ENCODE measurements around the gene TRIB2. TPM values are rescaled to one million over a fixed set of nuclear protein-coding genes. Genes with fewer than 3 reads are reported as not detected.

Gene TRIB2
- total RNA-seq, 1 donor from 2014 or later: 142 TPM

- H3K9me3 Mint-ChIP-seq (ENCODE audit: unreplicated experiment): peaks cover 6% of the 10 kb centered on the region
- no peak for TF ChIP-seq CTCF (IDR thresholded peaks at IDR 0.05)
- peak overlapping the region; percentile 67 for H3K27ac Mint-ChIP-seq (ENCODE audit: unreplicated experiment)
- H3K36me3 Mint-ChIP-seq (ENCODE audit: unreplicated experiment): no peaks in the 10 kb centered on the region
- peak overlapping the region; percentile 1 for H3K4me3 Mint-ChIP-seq (ENCODE audit: unreplicated experiment)
- DNase-seq (ENCODE audit: extremely low spot score, unreplicated experiment): no peak
- H3K4me1 Mint-ChIP-seq (ENCODE audit: unreplicated experiment): peaks cover 51% of the 10 kb centered on the region
- no peaks in the 10 kb centered on the region for H3K27me3 Mint-ChIP-seq (ENCODE audit: unreplicated experiment)
Measured at GRCh38 chr2:12763486-12763885, 46.8 kb downstream of the TRIB2 start.

GRCh38 chr2:12764075-12764730 is 47.5 kb downstream of the TRIB2 start:
- Mint-ChIP-seq H3K27me3 (ENCODE audit: unreplicated experiment) (no peaks in the 10 kb centered on the region), H3K27ac (ENCODE audit: unreplicated experiment) (no peak overlapping the region), H3K4me1 (ENCODE audit: unreplicated experiment) (peaks cover 44% of the 10 kb centered on the region), H3K36me3 (ENCODE audit: unreplicated experiment) (no peaks in the 10 kb centered on the region), H3K4me3 (ENCODE audit: unreplicated experiment) (no peak overlapping the region), H3K9me3 (ENCODE audit: unreplicated experiment) (peaks cover 6% of the 10 kb centered on the region)
- TF ChIP-seq CTCF (IDR thresholded peaks at IDR 0.05): no peak
- DNase-seq (ENCODE audit: extremely low spot score, unreplicated experiment): no peak

- Mint-ChIP-seq H3K4me1 (ENCODE audit: unreplicated experiment) (peaks cover 35% of the 10 kb centered on the region), H3K9me3 (ENCODE audit: unreplicated experiment) (peaks cover 6% of the 10 kb centered on the region), H3K36me3 (ENCODE audit: unreplicated experiment) (no peaks in the 10 kb centered on the region), H3K27me3 (ENCODE audit: unreplicated experiment) (peaks cover 4% of the 10 kb centered on the region), H3K27ac (ENCODE audit: unreplicated experiment) (no peak overlapping the region), H3K4me3 (ENCODE audit: unreplicated experiment) (no peak overlapping the region)
- no peak for TF ChIP-seq CTCF (IDR thresholded peaks at IDR 0.05)
- DNase-seq (ENCODE audit: extremely low spot score, unreplicated experiment): no peak
Measured at GRCh38 chr2:12764849-12765605, 48.3 kb downstream of the TRIB2 start.

DNA sequence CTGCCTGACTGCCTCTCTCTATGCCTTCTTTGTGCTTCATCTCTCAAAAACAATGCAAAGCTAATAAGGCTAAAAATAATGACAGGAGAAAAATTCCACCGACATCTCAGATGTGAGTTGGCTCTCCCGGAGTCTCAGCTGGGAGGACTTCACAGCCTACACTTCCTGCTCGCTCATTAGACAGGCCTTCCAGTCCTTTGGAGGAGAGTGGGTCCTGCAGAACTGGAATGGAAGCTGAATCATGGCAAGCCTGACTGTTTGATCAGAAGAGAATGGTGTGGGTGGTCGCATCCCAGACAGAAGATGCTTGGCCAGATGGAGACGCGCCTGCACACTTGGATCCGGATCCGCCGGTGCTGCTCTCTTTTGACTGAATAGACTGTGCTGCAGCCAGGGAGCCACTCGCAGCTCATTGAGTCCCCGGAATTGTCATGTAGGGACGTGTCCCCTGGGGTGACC is 49.7 kb downstream of the TRIB2 start:
- Mint-ChIP-seq H3K36me3 (ENCODE audit: unreplicated experiment) (no peaks in the 10 kb centered on the region), H3K27me3 (ENCODE audit: unreplicated experiment) (peaks cover 4% of the 10 kb centered on the region)

More for the DNA sequence above, 49.7 kb downstream of the TRIB2 start:
- H3K27ac Mint-ChIP-seq (ENCODE audit: unreplicated experiment): no peak overlapping the region
- no peak overlapping the region for H3K4me3 Mint-ChIP-seq (ENCODE audit: unreplicated experiment)
- peaks cover 21% of the 10 kb centered on the region for H3K4me1 Mint-ChIP-seq (ENCODE audit: unreplicated experiment)
- TF ChIP-seq CTCF (IDR thresholded peaks at IDR 0.05): no peak
- DNase-seq (ENCODE audit: extremely low spot score, unreplicated experiment): no peak
- H3K9me3 Mint-ChIP-seq (ENCODE audit: unreplicated experiment): peaks cover 6% of the 10 kb centered on the region
